Endothelial cell of umbilical vein (primary cell): ENCODE measurements around the gene ANKS1A.

ENCODE experiments used
- CTCF ChIP-seq, 2 donors: IDR thresholded peaks; 1 replicate in 1 of 2; 2 replicates in 1 of 2; pipeline ENCODE4 v1.5.1; 2011; ENCODE audit warnings: low read length in 2 of 2, mild to moderate bottlenecking in 2 of 2, moderate library complexity in 2 of 2, control low read depth in 1 of 2, inconsistent platforms in 1 of 2, low read depth in 1 of 2; ENCODE audit not compliant: insufficient read depth in 1 of 2; ENCODE audit errors: extremely low read depth in 1 of 2
- EZH2 ChIP-seq: IDR thresholded peaks from 2 replicates; pipeline ENCODE4 v1.6.1; 2012; ENCODE audit warnings: borderline replicate concordance, low read depth, mild to moderate bottlenecking, moderate library complexity, low read length, inconsistent platforms; ENCODE audit not compliant: severe bottlenecking
- MYC ChIP-seq: IDR thresholded peaks from one replicate; pipeline ENCODE4 v1.6.1; 2011; ENCODE audit warnings: mild to moderate bottlenecking, low read depth, low read length

- no peak for TF ChIP-seq MYC
- TF ChIP-seq EZH2: no peak
- TF ChIP-seq CTCF (IDR thresholded peaks at IDR 0.05; ENCODE audit: extremely low read depth in 1 of 2, insufficient read depth in 1 of 2, low read depth in 1 of 2, low read length in 2 of 2): no peak
Measured at GRCh38 chr6:34855463-34855862, 33.6 kb upstream of the ANKS1A start.
